Measurements from ENCODE around the gene USP35.

- no peak for TF ChIP-seq CTCF (IDR thresholded peaks at IDR 0.05)
- TF ChIP-seq POLR2A (IDR thresholded peaks at IDR 0.05) = no peak
These were observed 72.6 kb downstream of the USP35 start for GRCh38 chr11:78261367-78261766.
